ENCODE data around the gene CD247.

DNA sequence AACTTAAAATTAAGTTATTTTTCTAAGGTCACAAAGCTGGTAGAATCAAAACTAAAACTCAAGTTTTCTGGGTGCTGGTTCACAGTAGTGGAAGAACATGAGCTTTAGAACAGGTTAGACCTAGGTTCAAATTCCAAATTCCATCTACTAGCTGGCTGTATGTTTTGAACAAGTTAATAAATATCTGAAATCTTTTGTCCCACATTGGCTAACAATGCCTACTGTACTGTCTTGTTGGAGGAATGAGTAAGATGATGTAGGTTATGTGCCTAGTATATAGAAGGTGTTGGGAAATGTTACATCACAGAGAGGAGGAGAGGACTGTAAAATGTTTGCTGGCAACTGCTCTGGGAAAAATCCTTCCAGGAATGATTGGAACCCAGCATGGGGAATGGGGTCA is 14.0 kb upstream of the CD247 start:
- TF ChIP-seq, protein P1, sequence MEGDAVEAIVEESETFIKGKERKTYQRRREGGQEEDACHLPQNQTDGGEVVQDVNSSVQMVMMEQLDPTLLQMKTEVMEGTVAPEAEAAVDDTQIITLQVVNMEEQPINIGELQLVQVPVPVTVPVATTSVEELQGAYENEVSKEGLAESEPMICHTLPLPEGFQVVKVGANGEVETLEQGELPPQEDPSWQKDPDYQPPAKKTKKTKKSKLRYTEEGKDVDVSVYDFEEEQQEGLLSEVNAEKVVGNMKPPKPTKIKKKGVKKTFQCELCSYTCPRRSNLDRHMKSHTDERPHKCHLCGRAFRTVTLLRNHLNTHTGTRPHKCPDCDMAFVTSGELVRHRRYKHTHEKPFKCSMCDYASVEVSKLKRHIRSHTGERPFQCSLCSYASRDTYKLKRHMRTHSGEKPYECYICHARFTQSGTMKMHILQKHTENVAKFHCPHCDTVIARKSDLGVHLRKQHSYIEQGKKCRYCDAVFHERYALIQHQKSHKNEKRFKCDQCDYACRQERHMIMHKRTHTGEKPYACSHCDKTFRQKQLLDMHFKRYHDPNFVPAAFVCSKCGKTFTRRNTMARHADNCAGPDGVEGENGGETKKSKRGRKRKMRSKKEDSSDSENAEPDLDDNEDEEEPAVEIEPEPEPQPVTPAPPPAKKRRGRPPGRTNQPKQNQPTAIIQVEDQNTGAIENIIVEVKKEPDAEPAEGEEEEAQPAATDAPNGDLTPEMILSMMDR (conservative IDR thresholded peaks at IDR 0.05; ENCODE audit: low read depth, low read length) = no peak
- no peak for TF ChIP-seq EZH2 (IDR thresholded peaks at IDR 0.05; ENCODE audit: low read length, unreplicated experiment)
- TF ChIP-seq EZH2phosphoT487 (IDR thresholded peaks at IDR 0.05; ENCODE audit: borderline replicate concordance, low read length) = no peak
